HepG2 (cell line): ENCODE results near the gene MBD3. TPM values are rescaled to one million over a fixed set of nuclear protein-coding genes. Genes with fewer than 3 reads are reported as not detected.
A peak's percentile ranks its signal among the peaks of the same experiment; 100 is the strongest.

Experiments used
- BATF2 ChIP-seq: sonication (generic); formaldehyde crosslinking; IDR thresholded peaks from 2 replicates; pipeline ENCODE4 v1.8.0; 2022; ENCODE audit warnings: mild to moderate bottlenecking, missing genetic modification reagents, moderate library complexity
- CC2D1A ChIP-seq: sonication (generic); formaldehyde crosslinking; IDR thresholded peaks from 2 replicates; pipeline ENCODE4 v1.8.1; 2023; ENCODE audit warnings: mild to moderate bottlenecking, missing genetic modification reagents
- CHD2 ChIP-seq: IDR thresholded peaks from 2 replicates; pipeline ENCODE4 v1.6.1; 2011; ENCODE audit warnings: low read depth, low read length, improper control_type of control experiment
- DZIP1 ChIP-seq: sonication (generic); formaldehyde crosslinking; IDR thresholded peaks from 2 replicates; pipeline ENCODE4 v1.5.0; 2020; ENCODE audit warnings: mild to moderate bottlenecking, missing genetic modification reagents
- FOXM1 ChIP-seq: sonication (generic); formaldehyde crosslinking; IDR thresholded peaks from 2 replicates; pipeline ENCODE4 v1.5.0; 2020; ENCODE audit warnings: missing genetic modification reagents
- HMGA1 ChIP-seq: sonication (generic); formaldehyde crosslinking; conservative IDR thresholded peaks from 2 replicates; pipeline ENCODE4 v1.4.0; 2020; ENCODE audit warnings: missing genetic modification reagents
- KAT7 ChIP-seq: IDR thresholded peaks from 2 replicates; pipeline ENCODE4 v1.6.1; 2018; ENCODE audit warnings: borderline replicate concordance, missing compliant biosample characterization
- MAFG ChIP-seq: sonication (generic); formaldehyde crosslinking; IDR thresholded peaks from 2 replicates; pipeline ENCODE4 v1.5.1; 2020; ENCODE audit warnings: mild to moderate bottlenecking, missing genetic modification reagents
- MBD4 ChIP-seq: IDR thresholded peaks from 2 replicates; pipeline ENCODE4 v1.6.1; 2012; ENCODE audit warnings: low read length, inconsistent platforms, borderline replicate concordance
- NFIB ChIP-seq: sonication (generic); formaldehyde crosslinking; IDR thresholded peaks from 2 replicates; pipeline ENCODE4 v1.9.0; 2021; ENCODE audit warnings: missing genetic modification reagents, mild to moderate bottlenecking, borderline replicate concordance
- POGK ChIP-seq: sonication (generic); formaldehyde crosslinking; conservative IDR thresholded peaks from 2 replicates; pipeline ENCODE4 v1.8.0; 2022; ENCODE audit warnings: mild to moderate bottlenecking, moderate library complexity, missing genetic modification reagents
- POLR2AphosphoS5 ChIP-seq: IDR thresholded peaks from 2 replicates; pipeline ENCODE4 v1.6.1; 2012; ENCODE audit warnings: low read depth, low read length
- RAD51 ChIP-seq: fragments of 450-650 bp; IDR thresholded peaks from 2 replicates; pipeline ENCODE4 v1.6.1; 2016; ENCODE audit warnings: borderline replicate concordance
- SIX4 ChIP-seq: sonication (generic); formaldehyde crosslinking; IDR thresholded peaks from 2 replicates; pipeline ENCODE4 v1.4.0; 2020; ENCODE audit warnings: missing genetic modification reagents
- TERF1 ChIP-seq: sonication (generic); formaldehyde crosslinking; IDR thresholded peaks from 2 replicates; pipeline ENCODE4 v1.8.0; 2022; ENCODE audit warnings: mild to moderate bottlenecking, missing genetic modification reagents, moderate library complexity
- TFDP1 ChIP-seq: IDR thresholded peaks from 2 replicates; pipeline ENCODE4 v1.6.1; 2016; ENCODE audit warnings: missing compliant biosample characterization, missing genetic modification reagents, borderline replicate concordance
- ZBTB3 ChIP-seq: sonication (generic); formaldehyde crosslinking; IDR thresholded peaks from 2 replicates; pipeline ENCODE4 v1.4.0; 2020; ENCODE audit warnings: low read depth, mild to moderate bottlenecking, moderate library complexity, missing genetic modification reagents, borderline replicate concordance
- ZNF296 ChIP-seq: sonication (generic); formaldehyde crosslinking; conservative IDR thresholded peaks from 2 replicates; pipeline ENCODE4 v1.5.0; 2020; ENCODE audit warnings: mild to moderate bottlenecking, missing genetic modification reagents
- ZNF33A ChIP-seq: sonication (generic); formaldehyde crosslinking; IDR thresholded peaks from 2 replicates; pipeline ENCODE4 v1.5.1; 2020; ENCODE audit warnings: missing genetic modification reagents, mild to moderate bottlenecking, moderate library complexity, borderline replicate concordance
- ZNF550 ChIP-seq: sonication (generic); formaldehyde crosslinking; IDR thresholded peaks from 2 replicates; pipeline ENCODE4 v1.4.0; 2020; ENCODE audit warnings: mild to moderate bottlenecking, missing genetic modification reagents, borderline replicate concordance
- ZNF703 ChIP-seq: sonication (generic); formaldehyde crosslinking; IDR thresholded peaks from 2 replicates; pipeline ENCODE4 v1.5.1; 2020; ENCODE audit warnings: missing genetic modification reagents, mild to moderate bottlenecking, moderate library complexity, borderline replicate concordance
- ZNF747 ChIP-seq: sonication (generic); formaldehyde crosslinking; IDR thresholded peaks from 2 replicates; pipeline ENCODE4 v1.8.1; 2023; ENCODE audit warnings: missing genetic modification reagents, mild to moderate bottlenecking, borderline replicate concordance
- polyA plus RNA-seq, 8 experiments: library from polyadenylated mRNA; depleted of rRNA in 3 of 8; stranded (reverse) in 7 of 8; unstranded in 1 of 8; fragments of >200 nt; fragmentation: Illumina TruSeq in 4 of 8; extraction: Trizol in 4 of 8; gene quantifications; 2 replicates each; pipeline versions ENCODE4 v1.2.1 to v1.2.3, GENCODE V29; 2011 to 2016; ENCODE audit warnings: low read depth in 4 of 8, missing spikeins in 1 of 8, mixed read lengths in 1 of 8; ENCODE audit not compliant: insufficient read depth in 1 of 8
- total RNA-seq, 5 experiments: library from RNA; depleted of rRNA; stranded (reverse); fragments of >200 nt; fragmentation: Illumina TruSeq; extraction: Trizol; gene quantifications; 2 replicates each; pipeline ENCODE4 v1.2.3, GENCODE V29; 2016; ENCODE audit warnings: low read depth in 1 of 5

Gene MBD3
- total and polyA plus RNA-seq, 2 of the 13 experiments (the other 11 are each of a cell fraction or from before 2014, with no cell fraction given) = 21.2 to 76.9 TPM

- TF ChIP-seq MAFG (CRISPR knock-in tag) = no peak
- TF ChIP-seq MBD4 = no peak
- no peak for TF ChIP-seq FOXM1 (CRISPR knock-in tag)
- TF ChIP-seq TFDP1 (CRISPR knock-in tag) = peak; percentile 98
- TF ChIP-seq ZNF747 = no peak; the same call in 1 of the 2 replicates
- no peak for TF ChIP-seq SIX4 (CRISPR knock-in tag)
- TF ChIP-seq CHD2 = no peak
- TF ChIP-seq POLR2AphosphoS5 = no peak
- no peak for TF ChIP-seq ZNF33A (CRISPR knock-in tag)
- TF ChIP-seq DZIP1 (CRISPR knock-in tag) = peak; percentile 61; the same call in 1 of the 2 replicates
- no peak for TF ChIP-seq RAD51
- no peak for TF ChIP-seq NFIB (CRISPR knock-in tag)
- no peak for TF ChIP-seq ZNF703 (CRISPR knock-in tag)
- TF ChIP-seq ZNF550 (CRISPR knock-in tag) = no peak
- 0 out of 2 replicates have a peak, but pooled peaks have one; percentile 61 for TF ChIP-seq TERF1 (CRISPR knock-in tag)
- TF ChIP-seq ZNF296 (CRISPR knock-in tag) = no peak
- TF ChIP-seq CC2D1A (CRISPR knock-in tag) = no peak
- no peak for TF ChIP-seq KAT7 (CRISPR knock-in tag)
- TF ChIP-seq HMGA1 (CRISPR knock-in tag) = no peak
- TF ChIP-seq ZBTB3 (CRISPR knock-in tag) = no peak
- peak; percentile 88; the same call in 1 of the 2 replicates for TF ChIP-seq BATF2 (CRISPR knock-in tag)
- 0 out of 2 replicates have a peak, but pooled peaks have one; percentile 31 for TF ChIP-seq POGK (CRISPR knock-in tag)
Measured at GRCh38 chr19:1568320-1569019, 24.2 kb downstream of the MBD3 start, which contains the start of gene MEX3D (continued).
